ENCODE measurements around the gene PAMR1. TPM values are rescaled to one million over a fixed set of nuclear protein-coding genes. Genes with fewer than 3 reads are reported as not detected.

PAMR1 gene
- total RNA-seq, 1 donor from 2014 or later, result 209 TPM

DNA sequence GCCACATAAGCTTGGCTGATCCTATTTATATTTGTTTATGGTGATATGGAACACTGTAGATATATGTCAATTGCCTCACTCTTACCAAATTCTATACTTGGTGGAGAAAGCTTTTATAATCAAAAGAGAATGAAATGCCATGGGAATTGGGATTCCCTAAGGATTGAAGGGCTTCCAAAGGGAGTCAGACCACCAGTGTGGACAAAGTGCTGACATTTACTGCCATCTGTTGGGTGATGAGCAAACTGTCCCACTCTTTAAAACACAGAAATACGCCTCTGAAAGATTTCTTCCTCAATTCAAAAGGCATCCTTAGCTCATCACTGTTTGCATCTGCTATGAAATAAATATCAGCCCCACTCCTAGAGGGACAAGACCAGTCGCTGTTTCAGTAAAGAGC, 113.1 kb downstream of the PAMR1 start:
- Histone ChIP-seq H3K4me3 (no peak overlapping the region), H4K20me1 (ENCODE audit: low read depth) (peaks cover 12% of the 10 kb centered on the region), H3K9me3 (ENCODE audit: low read depth) (no peaks in the 10 kb centered on the region), H3K9ac (no peak overlapping the region), H3K4me2 (no peak overlapping the region), H3K36me3 (no peaks in the 10 kb centered on the region), H3K4me1 (no peaks in the 10 kb centered on the region), H3K27me3 (peaks cover 33% of the 10 kb centered on the region), H2AFZ (replicated peaks) (no peak overlapping the region), H3K79me2 (ENCODE audit: low read depth) (no peaks in the 10 kb centered on the region), H3F3A (ENCODE audit: low read depth) (no peaks in the 10 kb centered on the region), H3K27ac (no peak overlapping the region)
- Mint-ChIP-seq H3K4me1 (peaks cover 17% of the 10 kb centered on the region), H3K4me3 (no peak overlapping the region), H3K27me3 (ENCODE audit: insufficient read depth, low read depth) (peaks cover 11% of the 10 kb centered on the region), H3K9me3 (no peaks in the 10 kb centered on the region), H3K36me3 (no peaks in the 10 kb centered on the region), H3K27ac (no peak overlapping the region)
- TF ChIP-seq EZH2 (IDR thresholded peaks at IDR 0.05) (no peak), EZH2phosphoT487 (IDR thresholded peaks at IDR 0.05) (no peak), CTCF (IDR thresholded peaks at IDR 0.05) (peak; percentile 61)
- peak; percentile 56 for DNase-seq (ENCODE audit: low spot score)

DNA sequence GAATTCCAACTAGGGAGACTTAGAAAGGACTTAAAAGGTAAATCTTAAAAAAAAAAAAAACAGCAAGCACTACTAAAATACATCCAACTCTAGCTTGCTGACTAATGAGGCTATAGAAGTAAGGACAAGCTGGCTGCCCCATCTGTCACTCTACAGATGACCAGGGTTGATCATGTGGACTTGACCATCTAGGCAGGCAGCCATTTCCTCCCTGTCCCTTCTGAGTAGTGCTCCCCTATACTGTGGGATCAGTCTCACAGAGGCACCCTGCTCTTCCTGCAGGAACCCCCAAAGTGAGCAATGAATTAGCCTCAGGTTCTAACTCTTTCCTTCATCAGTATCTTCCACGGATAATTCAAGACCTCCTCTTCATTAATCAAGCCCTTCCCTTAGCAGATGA, 118.4 kb downstream of the PAMR1 start:
- Histone ChIP-seq H3K27me3 (no peaks in the 10 kb centered on the region), H3K27ac (no peak overlapping the region), H3K79me2 (ENCODE audit: low read depth) (no peaks in the 10 kb centered on the region), H3F3A (ENCODE audit: low read depth) (no peaks in the 10 kb centered on the region), H3K4me3 (no peak overlapping the region), H3K9ac (no peak overlapping the region), H2AFZ (replicated peaks) (no peak overlapping the region), H3K9me3 (ENCODE audit: low read depth) (no peaks in the 10 kb centered on the region), H3K4me2 (no peak overlapping the region), H3K4me1 (peaks cover 5% of the 10 kb centered on the region), H4K20me1 (ENCODE audit: low read depth) (no peaks in the 10 kb centered on the region), H3K36me3 (no peaks in the 10 kb centered on the region)
- H3K27ac Mint-ChIP-seq, result no peak overlapping the region
- H3K4me3 Mint-ChIP-seq, result no peak overlapping the region
- TF ChIP-seq CTCF (IDR thresholded peaks at IDR 0.05) (no peak), EZH2 (IDR thresholded peaks at IDR 0.05) (no peak), EZH2phosphoT487 (IDR thresholded peaks at IDR 0.05) (no peak)
- peaks cover 2% of the 10 kb centered on the region for H3K4me1 Mint-ChIP-seq
- no peaks in the 10 kb centered on the region for H3K36me3 Mint-ChIP-seq
- DNase-seq (ENCODE audit: low spot score), result no peak
- no peaks in the 10 kb centered on the region for H3K9me3 Mint-ChIP-seq
- H3K27me3 Mint-ChIP-seq (ENCODE audit: insufficient read depth, low read depth), result no peaks in the 10 kb centered on the region

GRCh38 chr11:35404388-35404775, 121.0 kb downstream of the PAMR1 start:
- no peak overlapping the region for H3K4me2 ChIP-seq
- no peak overlapping the region for H2AFZ ChIP-seq (replicated peaks)

More at GRCh38 chr11:35404388-35404775, 121.0 kb downstream of the PAMR1 start:
- H3K4me3 ChIP-seq, result no peak overlapping the region
- no peak overlapping the region for H3K4me3 Mint-ChIP-seq
- H3F3A ChIP-seq (ENCODE audit: low read depth), result no peaks in the 10 kb centered on the region
- peaks cover 2% of the 10 kb centered on the region for H3K4me1 Mint-ChIP-seq
- H3K27me3 Mint-ChIP-seq (ENCODE audit: insufficient read depth, low read depth), result no peaks in the 10 kb centered on the region
- no peaks in the 10 kb centered on the region for H4K20me1 ChIP-seq (ENCODE audit: low read depth)
- H3K27ac ChIP-seq, result no peak overlapping the region
- H3K36me3 Mint-ChIP-seq, result no peaks in the 10 kb centered on the region
- H3K9me3 Mint-ChIP-seq, result no peaks in the 10 kb centered on the region
- H3K27me3 ChIP-seq, result no peaks in the 10 kb centered on the region
- H3K9ac ChIP-seq, result no peak overlapping the region
- H3K4me1 ChIP-seq, result peaks cover 5% of the 10 kb centered on the region
- H3K27ac Mint-ChIP-seq, result no peak overlapping the region
- H3K9me3 ChIP-seq (ENCODE audit: low read depth), result no peaks in the 10 kb centered on the region
- TF ChIP-seq EZH2phosphoT487 (IDR thresholded peaks at IDR 0.05) (no peak), CTCF (IDR thresholded peaks at IDR 0.05) (peak; percentile 68), EZH2 (IDR thresholded peaks at IDR 0.05) (no peak)
- no peaks in the 10 kb centered on the region for H3K79me2 ChIP-seq (ENCODE audit: low read depth)
- peak; percentile 66 for DNase-seq (ENCODE audit: low spot score)
- no peaks in the 10 kb centered on the region for H3K36me3 ChIP-seq
